OCI-LY3 (cell line): ENCODE measurements around the gene OSBPL2.

Experiments
- H2AFZ ChIP-seq: fragments of 200-600, 300-600 bp; shearing (Covaris generic); 2 replicates; pipeline ENCODE4 v1.6.0; 2014; ENCODE audit warnings: antibody characterized with exemption, low read depth, low read length
- H3K27ac ChIP-seq: fragments of 200-600, 300-600 bp; sonication (generic); 2 replicates; pipeline ENCODE4 v1.5.1; 2014; ENCODE audit warnings: mild to moderate bottlenecking, low read length, moderate library complexity, mixed read lengths
- H3K27me3 ChIP-seq: fragments of 200-600, 300-600 bp; sonication (generic); 2 replicates; pipeline ENCODE4 v1.6.1; 2014; ENCODE audit warnings: low read depth, low read length, mixed read lengths
- H3K36me3 ChIP-seq: fragments of 200-600, 300-600 bp; sonication (generic); replicated peaks from 2 replicates; pipeline ENCODE3; 2014; ENCODE audit warnings: low read depth, low read length, mixed read lengths
- H3K4me1 ChIP-seq: fragments of 300-600, 200-600 bp; sonication (generic); 2 replicates; pipeline ENCODE4 v1.6.1; 2014; ENCODE audit warnings: low read length, mixed read lengths
- H3K4me2 ChIP-seq: fragments of 200-600, 300-600 bp; sonication (generic); 2 replicates; pipeline ENCODE4 v1.6.1; 2014; ENCODE audit warnings: low read length, mixed read lengths
- H3K4me3 ChIP-seq: fragments of 300-600, 200-600 bp; sonication (generic); 2 replicates; pipeline ENCODE4 v1.5.1; 2014; ENCODE audit warnings: antibody characterized with exemption, mild to moderate bottlenecking, low read length, moderate library complexity
- H3K79me2 ChIP-seq: fragments of 300-600, 200-600 bp; shearing (Covaris generic); 2 replicates; pipeline ENCODE4 v1.6.1; 2014; ENCODE audit warnings: mild to moderate bottlenecking, low read length, mixed read lengths
- H3K9ac ChIP-seq: fragments of 300-600, 200-600 bp; shearing (Covaris generic); 2 replicates; pipeline ENCODE4 v1.6.0; 2014; ENCODE audit warnings: mild to moderate bottlenecking, low read length, moderate library complexity
- H3K9me3 ChIP-seq: fragments of 200-600, 300-600 bp; shearing (Covaris generic); 2 replicates; pipeline ENCODE4 v1.6.1; 2014; ENCODE audit warnings: low read length, mixed read lengths; ENCODE audit not compliant: insufficient read depth
- H4K20me1 ChIP-seq: fragments of 200-600, 300-600 bp; sonication (generic); 2 replicates; pipeline ENCODE4 v1.6.1; 2016; ENCODE audit warnings: low read length, mixed read lengths; ENCODE audit not compliant: insufficient read depth
- EZH2phosphoT487 ChIP-seq: fragments of 200-600 bp; shearing (Covaris generic); IDR thresholded peaks from 2 replicates; pipeline ENCODE4 v1.6.1; 2018; ENCODE audit warnings: antibody characterized with exemption, mixed run types, low read depth
- TF ChIP-seq, protein P1 (sequence below): fragments of 200-600, 300-600 bp; sonication (generic); IDR thresholded peaks from 2 replicates; pipeline ENCODE4 v1.5.1; 2014; ENCODE audit warnings: antibody characterized with exemption, low read length, low read depth

The OSBPL2 gene

DNA sequence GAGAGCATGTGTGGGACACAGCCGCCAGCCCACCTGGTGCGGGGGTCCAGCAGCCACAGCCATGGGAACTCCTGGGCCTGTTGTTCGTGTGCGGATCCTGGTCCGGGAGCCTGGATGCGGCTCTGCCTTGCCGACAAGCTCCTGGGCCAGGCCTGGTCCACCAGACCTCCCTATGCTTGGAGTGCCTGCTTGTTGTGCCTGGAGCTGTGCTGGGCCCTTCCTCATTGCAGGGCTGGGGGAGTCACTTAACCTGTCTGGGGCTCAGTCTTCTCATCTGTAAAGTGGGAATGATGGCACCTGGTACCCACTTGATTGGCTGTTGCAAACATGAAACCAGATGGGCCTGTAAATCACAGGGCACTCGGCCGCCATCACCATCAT lies 2.6 kb upstream of the OSBPL2 start:
- H3K27ac ChIP-seq: no peak overlapping the region
- H3K4me2 ChIP-seq: no peak overlapping the region
- no peaks in the 10 kb centered on the region for H3K27me3 ChIP-seq
- peaks cover 13% of the 10 kb centered on the region; the same call in 1 of the 2 replicates for H4K20me1 ChIP-seq
- no peak for TF ChIP-seq EZH2phosphoT487
- TF ChIP-seq, protein P1, sequence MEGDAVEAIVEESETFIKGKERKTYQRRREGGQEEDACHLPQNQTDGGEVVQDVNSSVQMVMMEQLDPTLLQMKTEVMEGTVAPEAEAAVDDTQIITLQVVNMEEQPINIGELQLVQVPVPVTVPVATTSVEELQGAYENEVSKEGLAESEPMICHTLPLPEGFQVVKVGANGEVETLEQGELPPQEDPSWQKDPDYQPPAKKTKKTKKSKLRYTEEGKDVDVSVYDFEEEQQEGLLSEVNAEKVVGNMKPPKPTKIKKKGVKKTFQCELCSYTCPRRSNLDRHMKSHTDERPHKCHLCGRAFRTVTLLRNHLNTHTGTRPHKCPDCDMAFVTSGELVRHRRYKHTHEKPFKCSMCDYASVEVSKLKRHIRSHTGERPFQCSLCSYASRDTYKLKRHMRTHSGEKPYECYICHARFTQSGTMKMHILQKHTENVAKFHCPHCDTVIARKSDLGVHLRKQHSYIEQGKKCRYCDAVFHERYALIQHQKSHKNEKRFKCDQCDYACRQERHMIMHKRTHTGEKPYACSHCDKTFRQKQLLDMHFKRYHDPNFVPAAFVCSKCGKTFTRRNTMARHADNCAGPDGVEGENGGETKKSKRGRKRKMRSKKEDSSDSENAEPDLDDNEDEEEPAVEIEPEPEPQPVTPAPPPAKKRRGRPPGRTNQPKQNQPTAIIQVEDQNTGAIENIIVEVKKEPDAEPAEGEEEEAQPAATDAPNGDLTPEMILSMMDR: no peak
- H3K36me3 ChIP-seq: peaks cover 3% of the 10 kb centered on the region
- H3K79me2 ChIP-seq: peaks cover 20% of the 10 kb centered on the region
- H3K9ac ChIP-seq: no peak overlapping the region
- no peak overlapping the region for H3K4me3 ChIP-seq
- no peak overlapping the region for H2AFZ ChIP-seq
- H3K4me1 ChIP-seq: peaks cover 10% of the 10 kb centered on the region
- no peaks in the 10 kb centered on the region for H3K9me3 ChIP-seq

DNA sequence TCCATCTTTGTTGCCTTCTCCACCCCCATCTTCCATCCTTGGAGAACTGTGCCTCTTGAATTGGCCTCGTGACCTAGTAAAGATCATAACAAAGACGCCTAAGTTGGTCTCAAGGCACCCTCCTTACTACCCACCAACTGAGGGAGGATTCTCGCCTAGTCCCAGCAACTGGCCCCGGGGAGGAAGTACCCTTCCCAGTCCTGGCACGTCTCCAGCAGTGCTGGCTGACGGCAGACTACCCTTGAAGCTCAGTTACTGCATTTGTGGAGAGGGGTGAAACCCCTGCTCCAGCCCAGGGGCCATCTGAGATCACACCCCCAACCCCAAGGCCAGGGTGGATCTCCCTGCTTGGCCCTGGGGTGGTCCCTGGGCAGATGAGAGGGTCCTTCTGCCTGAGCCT lies 2.1 kb upstream of the OSBPL2 start:
- Histone ChIP-seq H3K36me3 (peaks cover 4% of the 10 kb centered on the region), H3K4me2 (no peak overlapping the region), H3K27ac (no peak overlapping the region), H3K4me3 (no peak overlapping the region), H3K9me3 (no peaks in the 10 kb centered on the region), H3K27me3 (no peaks in the 10 kb centered on the region), H3K4me1 (peaks cover 10% of the 10 kb centered on the region), H4K20me1 (peaks cover 14% of the 10 kb centered on the region; the same call in 1 of the 2 replicates), H3K79me2 (peaks cover 24% of the 10 kb centered on the region), H3K9ac (no peak overlapping the region), H2AFZ (no peak overlapping the region)
- TF ChIP-seq, protein P1: no peak
- no peak for TF ChIP-seq EZH2phosphoT487

DNA sequence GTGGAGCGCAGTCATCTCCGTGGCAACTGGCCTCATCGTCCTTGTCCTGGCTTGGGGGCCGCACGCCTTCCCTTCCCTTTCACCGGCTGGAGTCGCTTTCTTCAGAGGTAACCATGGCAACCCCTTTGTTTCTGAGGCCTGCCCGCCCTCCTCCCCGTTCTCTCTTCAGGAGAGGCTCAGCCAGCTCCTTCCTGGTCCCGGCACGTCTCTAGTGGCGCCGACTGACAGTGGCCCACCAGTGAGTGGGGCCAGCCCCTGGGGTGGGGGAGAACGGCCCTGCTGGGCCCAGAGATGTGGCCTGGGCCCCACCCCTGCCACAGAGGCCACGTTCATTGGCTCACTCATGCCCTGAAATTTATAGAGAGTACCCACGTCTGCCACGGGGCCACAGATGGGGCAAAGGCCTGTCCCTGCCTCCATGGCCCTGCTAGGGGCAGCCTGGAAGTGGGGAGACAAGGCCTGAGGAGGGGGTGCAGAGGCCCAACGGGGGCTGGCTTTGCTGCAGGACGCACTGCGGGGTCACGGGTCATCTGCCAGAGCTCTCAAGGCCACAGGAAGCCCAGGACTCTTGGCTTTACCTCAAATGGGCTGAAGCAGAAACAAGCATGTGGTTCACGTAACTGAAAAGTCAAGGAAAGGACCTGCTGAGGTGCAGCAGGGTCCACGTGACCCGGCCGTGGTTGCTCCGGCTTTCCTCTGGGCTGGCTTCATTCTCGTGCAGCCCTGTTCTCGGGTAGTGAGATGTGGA lies 1.4 kb upstream of the OSBPL2 start:
- H3K79me2 ChIP-seq: peaks cover 31% of the 10 kb centered on the region
- no peak for TF ChIP-seq EZH2phosphoT487
- TF ChIP-seq, protein P1: no peak
- H3K4me3 ChIP-seq: no peak overlapping the region
- H3K4me2 ChIP-seq: peak overlapping the region; percentile 88; the same call in 1 of the 2 replicates
- no peaks in the 10 kb centered on the region for H3K27me3 ChIP-seq
- H3K36me3 ChIP-seq: peaks cover 4% of the 10 kb centered on the region
- H4K20me1 ChIP-seq: peaks cover 20% of the 10 kb centered on the region; the same call in 1 of the 2 replicates
- no peak overlapping the region for H3K9ac ChIP-seq
- H3K27ac ChIP-seq: no peak overlapping the region
- peak overlapping the region; percentile 92; the same call in 1 of the 2 replicates for H2AFZ ChIP-seq
- peaks cover 10% of the 10 kb centered on the region for H3K4me1 ChIP-seq
- no peaks in the 10 kb centered on the region for H3K9me3 ChIP-seq

DNA sequence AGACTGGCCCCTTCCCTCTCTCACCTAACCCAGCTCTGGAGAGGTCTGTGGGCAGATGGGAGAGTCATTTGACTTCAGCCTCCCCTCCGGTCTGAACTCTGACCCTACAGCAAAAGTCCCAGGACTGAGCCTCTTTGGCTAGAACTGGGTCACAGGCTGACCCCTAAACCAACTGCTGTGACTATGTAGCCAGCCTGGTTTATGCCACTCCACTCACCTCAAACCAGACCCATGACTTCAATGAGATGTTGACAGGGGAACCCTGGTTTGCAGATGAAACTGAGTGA lies 864 bp upstream of the OSBPL2 start:
- H2AFZ ChIP-seq: peak overlapping the region; percentile 92
- H3K27me3 ChIP-seq: no peaks in the 10 kb centered on the region
- peak overlapping the region; percentile 33; the same call in 1 of the 2 replicates for H3K9ac ChIP-seq
- H4K20me1 ChIP-seq: peaks cover 26% of the 10 kb centered on the region; the same call in 1 of the 2 replicates
- no peaks in the 10 kb centered on the region for H3K9me3 ChIP-seq
- H3K4me3 ChIP-seq: peak overlapping the region; percentile 79
- peak overlapping the region; percentile 88 for H3K4me2 ChIP-seq
- no peak overlapping the region for H3K27ac ChIP-seq
- TF ChIP-seq, protein P1: no peak
- TF ChIP-seq EZH2phosphoT487: no peak
- peaks cover 4% of the 10 kb centered on the region for H3K36me3 ChIP-seq
- peaks cover 10% of the 10 kb centered on the region for H3K4me1 ChIP-seq
- H3K79me2 ChIP-seq: peaks cover 36% of the 10 kb centered on the region
